Measurements from ENCODE around the gene PCDHGB6. TPM values are rescaled to one million over a fixed set of nuclear protein-coding genes. Genes with fewer than 3 reads are reported as not detected.
A peak's percentile ranks its signal among the peaks of the same experiment; 100 is the strongest.
"Not testable (repeated sequence)": the region's sequence is repeated elsewhere in the genome, so short reads cannot be mapped to it uniquely, and the experiment has no call there.

The PCDHGB6 gene
- total RNA-seq, 2 donors from 2014 or later, result 9.5 to 17.2 TPM

GRCh38 chr5:141422742-141423291 is 15.0 kb downstream of the PCDHGB6 start:
- no peaks in the 10 kb centered on the region for H3K27me3 ChIP-seq (replicated peaks; ENCODE audit: insufficient read depth)
- no peak for TF ChIP-seq CTCF (IDR thresholded peaks at IDR 0.05)

GRCh38 chr5:141427783-141428426 is 20.1 kb downstream of the PCDHGB6 start:
- Histone ChIP-seq H3K9me3 (peaks cover 98% of the 10 kb centered on the region), H3K27me3 (replicated peaks; ENCODE audit: insufficient read depth) (no peaks in the 10 kb centered on the region), H3K36me3 (no peaks in the 10 kb centered on the region), H3K4me3 (no peak overlapping the region), H3K4me1 (ENCODE audit: control insufficient read depth in 1 of 2, low read depth in 2 of 2) (no peaks in the 10 kb centered on the region), H3K27ac (no peak overlapping the region)
- no peak for TF ChIP-seq CTCF (IDR thresholded peaks at IDR 0.05)
- no peak for DNase-seq (ENCODE audit: low spot score)
- no peak for ATAC-seq (ENCODE audit: insufficient number of reproducible peaks, low FRiP score, low read depth)

More at GRCh38 chr5:141422742-141423291, 15.0 kb downstream of the PCDHGB6 start:
- ATAC-seq (ENCODE audit: insufficient number of reproducible peaks, low FRiP score, low read depth), result no peak
- Histone ChIP-seq H3K4me1 (ENCODE audit: control insufficient read depth in 1 of 2, low read depth in 2 of 2) (no peaks in the 10 kb centered on the region), H3K27ac (no peak overlapping the region), H3K4me3 (no peak overlapping the region), H3K9me3 (peaks cover 100% of the 10 kb centered on the region), H3K36me3 (no peaks in the 10 kb centered on the region)
- DNase-seq (ENCODE audit: low spot score), result no peak

GRCh38 chr5:141430332-141431113 is 22.7 kb downstream of the PCDHGB6 start, which contains the start of gene PCDHGA12:
PCDHGA12 (plus strand) TSS chr5:141430507; CDS start chr5:141430760, 253 bp downstream.
- Histone ChIP-seq H3K4me3 (peak within 1 kb of the TSS; percentile 57), H3K27ac (no peak within 1 kb of the TSS), H3K36me3 (no peaks in the 10 kb centered on the region), H3K4me1 (ENCODE audit: control insufficient read depth in 1 of 2, low read depth in 2 of 2) (no peaks in the 10 kb centered on the region), H3K27me3 (replicated peaks; ENCODE audit: insufficient read depth) (no peaks in the 10 kb centered on the region), H3K9me3 (peaks cover 93% of the 10 kb centered on the region)
- DNase-seq (ENCODE audit: low spot score) (no peak), ATAC-seq (ENCODE audit: insufficient number of reproducible peaks, low FRiP score, low read depth) (no peak)
- TF ChIP-seq CTCF (IDR thresholded peaks at IDR 0.05), result no peak

GRCh38 chr5:141431286-141431685 is 23.5 kb downstream of the PCDHGB6 start:
- H3K27me3 ChIP-seq (replicated peaks; ENCODE audit: insufficient read depth), result no peaks in the 10 kb centered on the region
- no peak overlapping the region for H3K27ac ChIP-seq
- ATAC-seq (ENCODE audit: insufficient number of reproducible peaks, low FRiP score, low read depth) (no peak), DNase-seq (ENCODE audit: low spot score) (no peak)
- TF ChIP-seq CTCF (IDR thresholded peaks at IDR 0.05), result no peak
- peaks cover 93% of the 10 kb centered on the region for H3K9me3 ChIP-seq
- H3K4me1 ChIP-seq (ENCODE audit: control insufficient read depth in 1 of 2, low read depth in 2 of 2), result no peaks in the 10 kb centered on the region
- no peaks in the 10 kb centered on the region for H3K36me3 ChIP-seq
- H3K4me3 ChIP-seq, result peak overlapping the region; percentile 57

GRCh38 chr5:141432308-141432707 is 24.5 kb downstream of the PCDHGB6 start:
- ATAC-seq (ENCODE audit: insufficient number of reproducible peaks, low FRiP score, low read depth); DNase-seq (ENCODE audit: low spot score); H3K36me3 ChIP-seq; H3K4me3 ChIP-seq; H3K27ac ChIP-seq; H3K4me1 ChIP-seq (ENCODE audit: control insufficient read depth in 1 of 2, low read depth in 2 of 2); H3K27me3 ChIP-seq (replicated peaks; ENCODE audit: insufficient read depth): not testable (repeated sequence)
- peaks cover 86% of the 10 kb centered on the region for H3K9me3 ChIP-seq

- peaks cover 86% of the 10 kb centered on the region for H3K9me3 ChIP-seq
- H3K27me3 ChIP-seq (replicated peaks; ENCODE audit: insufficient read depth); H3K36me3 ChIP-seq; H3K27ac ChIP-seq; H3K4me1 ChIP-seq (ENCODE audit: control insufficient read depth in 1 of 2, low read depth in 2 of 2); H3K4me3 ChIP-seq; DNase-seq (ENCODE audit: low spot score); ATAC-seq (ENCODE audit: insufficient number of reproducible peaks, low FRiP score, low read depth): not testable (repeated sequence)
These were observed 24.9 kb downstream of the PCDHGB6 start for GRCh38 chr5:141432726-141433125.
